HFFc6 (cell line): Measurements from ENCODE around the gene CADPS2. TPM values are rescaled to one million over a fixed set of nuclear protein-coding genes. Genes with fewer than 3 reads are reported as not detected.

Experiments
- DNase-seq: peaks from one replicate; pipeline ENCODE4 v3.0.0-alpha.2; 2018
- H3K27ac Mint-ChIP-seq: 2 replicates; pipeline ENCODE4 v1.8.0; 2020; ENCODE audit warnings: mild to moderate bottlenecking, mixed read lengths
- H3K27me3 Mint-ChIP-seq: 2 replicates; pipeline ENCODE4 v1.8.0; 2021; ENCODE audit warnings: mild to moderate bottlenecking, moderate library complexity, mixed read lengths; ENCODE audit not compliant: insufficient read depth
- H3K36me3 Mint-ChIP-seq: 2 replicates; pipeline ENCODE4 v1.8.0; 2021; ENCODE audit warnings: low read depth, mixed read lengths
- H3K4me1 Mint-ChIP-seq: 2 replicates; pipeline ENCODE4 v1.8.0; 2020; ENCODE audit warnings: low read depth, mixed read lengths
- H3K4me3 Mint-ChIP-seq: 2 replicates; pipeline ENCODE4 v1.8.0; 2020; ENCODE audit warnings: mild to moderate bottlenecking, moderate library complexity, mixed read lengths
- H3K9me3 Mint-ChIP-seq: 2 replicates; pipeline ENCODE4 v1.8.0; 2020; ENCODE audit warnings: mild to moderate bottlenecking, mixed read lengths
- CTCF ChIP-seq: fragments of 200-600 bp; sonication (generic); IDR thresholded peaks from 2 replicates; pipeline ENCODE4 v1.5.0; 2021; ENCODE audit warnings: antibody characterized with exemption, mild to moderate bottlenecking
- total RNA-seq, 6 experiments: library from RNA; stranded (reverse); fragmentation: NEBNext Ultra II Directional; extraction: Animal tissue kit (Norgen Biotek cat#: 25700); gene quantifications; 2 replicates in 1 of 6; 3 replicates in 5 of 6; pipeline ENCODE4 v1.2.3, GENCODE V29; 2021

The CADPS2 gene
- total RNA-seq, 6 experiments from 2014 or later = not detected

DNA sequence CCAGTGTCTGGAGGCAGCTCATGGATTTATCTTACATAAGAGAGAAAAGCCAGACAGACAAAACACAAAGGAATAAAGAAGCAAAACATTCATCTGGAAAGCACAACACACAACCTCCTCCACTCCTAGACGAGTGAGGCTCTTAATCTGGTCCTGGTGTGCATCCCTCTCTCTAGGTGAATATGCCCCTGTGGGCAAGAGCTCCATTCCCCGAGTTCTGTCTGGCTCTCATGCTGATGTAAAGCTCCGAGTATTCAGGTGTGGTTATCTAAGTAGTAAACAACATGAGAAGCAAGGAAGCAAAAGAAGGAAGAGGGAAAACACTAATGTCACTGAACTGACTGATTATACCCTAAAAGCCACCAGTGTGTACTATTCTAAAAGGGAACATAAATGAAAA is 533.8 kb downstream of the CADPS2 start:
- TF ChIP-seq CTCF = no peak
- DNase-seq = no peak
- Mint-ChIP-seq H3K9me3 (peaks cover 18% of the 10 kb centered on the region), H3K36me3 (no peaks in the 10 kb centered on the region), H3K4me1 (no peaks in the 10 kb centered on the region), H3K27ac (no peak overlapping the region), H3K4me3 (no peak overlapping the region), H3K27me3 (no peaks in the 10 kb centered on the region)

- no peaks in the 10 kb centered on the region for H3K4me1 Mint-ChIP-seq
- TF ChIP-seq CTCF = no peak
- no peaks in the 10 kb centered on the region for H3K27me3 Mint-ChIP-seq
- H3K27ac Mint-ChIP-seq = no peak overlapping the region
- H3K9me3 Mint-ChIP-seq = peaks cover 4% of the 10 kb centered on the region
- no peaks in the 10 kb centered on the region for H3K36me3 Mint-ChIP-seq
- no peak for DNase-seq
- no peak overlapping the region for H3K4me3 Mint-ChIP-seq
Measured at GRCh38 chr7:122350701-122351100, 535.6 kb downstream of the CADPS2 start.

- Mint-ChIP-seq H3K27me3 (no peaks in the 10 kb centered on the region), H3K4me1 (no peaks in the 10 kb centered on the region), H3K9me3 (0 out of 2 replicates have a peak, but pooled peaks cover 3% of the 10 kb centered on the region), H3K27ac (no peak overlapping the region), H3K36me3 (no peaks in the 10 kb centered on the region), H3K4me3 (no peak overlapping the region)
- no peak for DNase-seq
- no peak for TF ChIP-seq CTCF
Measured at GRCh38 chr7:122344303-122344620, 542.0 kb downstream of the CADPS2 start.

- H3K27ac Mint-ChIP-seq = no peak overlapping the region
- 0 out of 2 replicates have a peak, but pooled peaks cover 3% of the 10 kb centered on the region for H3K9me3 Mint-ChIP-seq
- no peak for DNase-seq
- H3K27me3 Mint-ChIP-seq = no peaks in the 10 kb centered on the region
- H3K4me1 Mint-ChIP-seq = no peaks in the 10 kb centered on the region
- H3K36me3 Mint-ChIP-seq = no peaks in the 10 kb centered on the region
- no peak for TF ChIP-seq CTCF
- no peak overlapping the region for H3K4me3 Mint-ChIP-seq
Measured at GRCh38 chr7:122343601-122344302, 542.5 kb downstream of the CADPS2 start.

GRCh38 chr7:122340427-122340826 is 545.8 kb downstream of the CADPS2 start:
- Mint-ChIP-seq H3K27me3 (no peaks in the 10 kb centered on the region), H3K27ac (no peak overlapping the region), H3K36me3 (no peaks in the 10 kb centered on the region), H3K4me3 (no peak overlapping the region), H3K9me3 (peaks cover 4% of the 10 kb centered on the region; the same call in 1 of the 2 replicates), H3K4me1 (no peaks in the 10 kb centered on the region)
- no peak for DNase-seq
- no peak for TF ChIP-seq CTCF
